OCI-LY7 (cell line): ENCODE results near the gene GALM. TPM values are rescaled to one million over a fixed set of nuclear protein-coding genes. Genes with fewer than 3 reads are reported as not detected.

Experiments
- BruUV-seq: library from RNA; stranded (reverse); fragments of 400-500 nt; replicated peaks from 2 replicates; lab custom pipeline; 2021; lab: Mats Ljungman, UMichigan
- CTCF ChIA-PET: fragments of 300-600 bp; sonication (Branson Sonifier 250); formaldehyde crosslinking; loops from one replicate; lab custom pipeline; 2022; ENCODE audit warnings: antibody characterized with exemption; ENCODE audit not compliant: unreplicated experiment; lab: Charles Lee
- POLR2A ChIA-PET: fragments of 300-600 bp; sonication (Branson Sonifier 250); formaldehyde crosslinking; loops from one replicate; lab custom pipeline; 2022; ENCODE audit warnings: antibody characterized with exemption; lab: Charles Lee
- DNase-seq: peaks from one replicate; pipeline ENCODE4 v3.0.0-alpha.2; 2015; ENCODE audit warnings: low spot score
- H2AFZ ChIP-seq: fragments of 200-600 bp; sonication (generic), shearing (Covaris generic); 2 replicates; pipeline ENCODE4 v1.6.1; 2014; ENCODE audit warnings: mild to moderate bottlenecking, antibody characterized with exemption, low read length, moderate library complexity
- H3K27ac ChIP-seq: fragments of 200-600 bp; sonication (generic); 2 replicates; pipeline ENCODE4 v1.5.1; 2014; ENCODE audit warnings: mixed run types, low read depth, mild to moderate bottlenecking, moderate library complexity, low read length, inconsistent platforms; ENCODE audit not compliant: poor library complexity, severe bottlenecking
- H3K36me3 ChIP-seq: fragments of 200-600 bp; sonication (generic); 2 replicates; pipeline ENCODE4 v1.6.1; 2014; ENCODE audit warnings: mild to moderate bottlenecking, antibody characterized with exemption, low read length, moderate library complexity, mixed read lengths; ENCODE audit not compliant: insufficient read depth
- H3K4me1 ChIP-seq: fragments of 200-600 bp; sonication (generic); 2 replicates; pipeline ENCODE4 v1.5.1; 2014; ENCODE audit warnings: mild to moderate bottlenecking, low read length; ENCODE audit not compliant: insufficient read depth, poor library complexity, severe bottlenecking
- H3K4me2 ChIP-seq: fragments of 200-600 bp; sonication (generic); 2 replicates; pipeline ENCODE4 v1.6.1; 2014; ENCODE audit warnings: mild to moderate bottlenecking, low read length
- H3K4me3 ChIP-seq: fragments of 200-600 bp; sonication (generic); 2 replicates; pipeline ENCODE4 v1.5.1; 2014; ENCODE audit warnings: mild to moderate bottlenecking, low read depth, low read length; ENCODE audit not compliant: poor library complexity, severe bottlenecking
- H3K79me2 ChIP-seq: fragments of 200-600 bp; sonication (generic); 2 replicates; pipeline ENCODE4 v1.6.1; 2016; ENCODE audit warnings: low read depth, mild to moderate bottlenecking, low read length, moderate library complexity, mixed read lengths; ENCODE audit not compliant: insufficient read depth
- H3K9me2 ChIP-seq: fragments of 200-600 bp; sonication (generic); 2 replicates; pipeline ENCODE4 v1.6.1; 2016; ENCODE audit warnings: mild to moderate bottlenecking, low read length, mixed read lengths; ENCODE audit not compliant: insufficient read depth
- H3K9me3 ChIP-seq: fragments of 200-600 bp; sonication (generic); 2 replicates; pipeline ENCODE4 v1.6.1; 2014; ENCODE audit warnings: mild to moderate bottlenecking, mixed run types, low read length, mixed read lengths
- H4K20me1 ChIP-seq: fragments of 200-600 bp; sonication (generic); 2 replicates; pipeline ENCODE4 v1.6.1; 2014; ENCODE audit warnings: mild to moderate bottlenecking, antibody characterized with exemption, low read length, moderate library complexity, mixed read lengths; ENCODE audit not compliant: insufficient read depth
- CTCF ChIP-seq: fragments of 200-600 bp; sonication (generic); conservative IDR thresholded peaks from 2 replicates; pipeline ENCODE4 v1.5.1; 2014; ENCODE audit warnings: mild to moderate bottlenecking, antibody characterized with exemption, low read length, moderate library complexity, mixed read lengths
- EZH2phosphoT487 ChIP-seq: fragments of 200-600 bp; sonication (generic); IDR thresholded peaks from 2 replicates; pipeline ENCODE4 v1.6.1; 2018; ENCODE audit warnings: low read depth, borderline replicate concordance, mild to moderate bottlenecking, mixed run types, antibody characterized with exemption, low read length, moderate library complexity, mixed read lengths
- intact Hi-C: fragments of 100-400 bp; cut with micrococcal nuclease; formaldehyde crosslinking; loops from one replicate; pipeline ENCODE4 v1.10.0; 2022; ENCODE audit not compliant: unreplicated experiment
- total RNA-seq, 2 experiments: library from RNA; depleted of rRNA in 1 of 2; stranded (reverse); fragments of >200 nt in 1 of 2; shearing (Covaris generic) in 1 of 2; gene quantifications; 2 replicates each; pipeline ENCODE4 v1.2.3, GENCODE V29; 2014 to 2022

Gene GALM
- total RNA-seq, 2 experiments from 2014 or later, result 5.5 to 10.8 TPM

- no peak overlapping the region for H3K4me2 ChIP-seq
- H3K9me3 ChIP-seq, result no peaks in the 10 kb centered on the region
- DNase-seq, result no peak
- H2AFZ ChIP-seq, result no peak overlapping the region
- POLR2A ChIA-PET, result interaction anchor here (1.2 kb wide), 1 partner anchor 17 kb away, joined by 3 read pairs; no protein-coding TSS in a partner anchor
- intact Hi-C loops, result no loop called here
- no peak overlapping the region for H3K27ac ChIP-seq
- H3K36me3 ChIP-seq, result no peaks in the 10 kb centered on the region
- H3K4me1 ChIP-seq, result peaks cover 30% of the 10 kb centered on the region
- H3K4me3 ChIP-seq, result no peak overlapping the region
- no peaks in the 10 kb centered on the region for H3K79me2 ChIP-seq
- no peaks in the 10 kb centered on the region for H4K20me1 ChIP-seq
- no peak for TF ChIP-seq EZH2phosphoT487
- TF ChIP-seq CTCF, result no peak
- CTCF ChIA-PET, result no interaction called here
- H3K9me2 ChIP-seq, result no peaks in the 10 kb centered on the region
- BruUV-seq, result no TSS peak
Observed at GRCh38 chr2:38621018-38621417, 44.9 kb upstream of the GALM start.

- peaks cover 38% of the 10 kb centered on the region for H3K4me1 ChIP-seq
- TF ChIP-seq EZH2phosphoT487 (no peak), CTCF (no peak)
- H3K4me2 ChIP-seq, result peak overlapping the region; percentile 37
- H3K4me3 ChIP-seq, result no peak overlapping the region
- no peaks in the 10 kb centered on the region for H3K79me2 ChIP-seq
- ChIA-PET POLR2A (interaction anchor here (0.6 kb wide), 1 partner anchor 8 kb away, joined by 4 read pairs; no protein-coding TSS in a partner anchor), CTCF (no interaction called here)
- intact Hi-C loops, result loop anchor here (2.0 kb wide), 1 partner anchor 13 kb away; no protein-coding TSS in a partner anchor
- no peaks in the 10 kb centered on the region for H3K9me3 ChIP-seq
- H3K36me3 ChIP-seq, result no peaks in the 10 kb centered on the region
- no peaks in the 10 kb centered on the region for H4K20me1 ChIP-seq
- no peak for DNase-seq
- H3K9me2 ChIP-seq, result no peaks in the 10 kb centered on the region
- BruUV-seq, result no TSS peak
- peak overlapping the region; percentile 54 for H2AFZ ChIP-seq
- H3K27ac ChIP-seq, result no peak overlapping the region
Observed at GRCh38 chr2:38622210-38622609, 43.7 kb upstream of the GALM start.

DNA sequence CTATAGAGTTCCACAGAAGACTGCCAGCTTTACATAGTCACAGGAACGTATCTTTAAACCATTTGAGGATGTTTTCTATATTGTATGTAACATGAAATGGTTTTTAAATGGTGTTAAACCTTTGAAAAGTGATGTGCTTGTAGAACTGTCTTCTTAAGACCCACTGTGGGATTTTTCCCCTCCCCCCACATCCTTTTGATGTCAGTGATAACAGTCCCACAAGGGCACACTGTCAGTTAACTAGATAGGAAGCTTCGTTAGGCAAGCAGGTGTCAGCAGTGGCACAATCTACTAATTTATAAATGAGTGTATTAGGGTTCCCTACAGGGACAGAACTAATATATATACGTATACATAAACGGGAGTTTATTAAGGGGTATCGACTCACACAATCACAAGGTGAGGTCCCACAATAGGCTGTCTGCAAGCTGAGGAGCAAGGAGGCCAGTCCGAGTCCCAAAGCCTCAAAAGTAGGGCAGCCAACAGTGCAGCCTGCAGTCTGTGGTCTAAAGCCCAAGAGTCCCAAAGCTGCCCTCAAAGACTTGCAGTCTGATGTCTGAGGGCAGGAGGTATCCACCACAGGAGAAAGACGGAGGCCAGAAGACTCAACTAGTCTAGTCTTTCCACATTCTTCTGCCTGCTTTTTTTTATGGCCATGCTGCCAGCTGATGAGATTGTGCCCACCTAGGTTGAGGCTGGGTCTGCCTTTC lies 39.4 kb upstream of the GALM start:
- Histone ChIP-seq H3K4me1 (peaks cover 27% of the 10 kb centered on the region), H3K4me3 (no peak overlapping the region), H2AFZ (peak overlapping the region; percentile 51; the same call in 1 of the 2 replicates), H3K9me2 (no peaks in the 10 kb centered on the region), H3K4me2 (peak overlapping the region; percentile 49), H3K9me3 (no peaks in the 10 kb centered on the region), H3K36me3 (no peaks in the 10 kb centered on the region), H3K79me2 (no peaks in the 10 kb centered on the region), H4K20me1 (no peaks in the 10 kb centered on the region), H3K27ac (no peak overlapping the region)
- TF ChIP-seq EZH2phosphoT487 (no peak), CTCF (no peak)
- POLR2A ChIA-PET, result interaction anchor here (0.5 to 2.6 kb wide), 18 partner anchors 8 to 1173 kb away, joined by 3 to 9 read pairs (median 3); partner anchors contain the start of genes GALM and SRSF7
- intact Hi-C loops, result no loop called here
- DNase-seq, result peak; percentile 48
- no TSS peak for BruUV-seq
- CTCF ChIA-PET, result no interaction called here
